DMS 273 treated with DMSO at 0.1 percent for 48 hours (cell line): ENCODE results near the gene PDP2.
A peak's percentile ranks its signal among the peaks of the same experiment; 100 is the strongest.

Experiments used
- DNase-seq: peaks from one replicate; lab custom pipeline; 2025; lab: John Stamatoyannopoulos, UW

PDP2 gene, protein sequence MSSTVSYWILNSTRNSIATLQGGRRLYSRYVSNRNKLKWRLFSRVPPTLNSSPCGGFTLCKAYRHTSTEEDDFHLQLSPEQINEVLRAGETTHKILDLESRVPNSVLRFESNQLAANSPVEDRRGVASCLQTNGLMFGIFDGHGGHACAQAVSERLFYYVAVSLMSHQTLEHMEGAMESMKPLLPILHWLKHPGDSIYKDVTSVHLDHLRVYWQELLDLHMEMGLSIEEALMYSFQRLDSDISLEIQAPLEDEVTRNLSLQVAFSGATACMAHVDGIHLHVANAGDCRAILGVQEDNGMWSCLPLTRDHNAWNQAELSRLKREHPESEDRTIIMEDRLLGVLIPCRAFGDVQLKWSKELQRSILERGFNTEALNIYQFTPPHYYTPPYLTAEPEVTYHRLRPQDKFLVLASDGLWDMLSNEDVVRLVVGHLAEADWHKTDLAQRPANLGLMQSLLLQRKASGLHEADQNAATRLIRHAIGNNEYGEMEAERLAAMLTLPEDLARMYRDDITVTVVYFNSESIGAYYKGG

DNA sequence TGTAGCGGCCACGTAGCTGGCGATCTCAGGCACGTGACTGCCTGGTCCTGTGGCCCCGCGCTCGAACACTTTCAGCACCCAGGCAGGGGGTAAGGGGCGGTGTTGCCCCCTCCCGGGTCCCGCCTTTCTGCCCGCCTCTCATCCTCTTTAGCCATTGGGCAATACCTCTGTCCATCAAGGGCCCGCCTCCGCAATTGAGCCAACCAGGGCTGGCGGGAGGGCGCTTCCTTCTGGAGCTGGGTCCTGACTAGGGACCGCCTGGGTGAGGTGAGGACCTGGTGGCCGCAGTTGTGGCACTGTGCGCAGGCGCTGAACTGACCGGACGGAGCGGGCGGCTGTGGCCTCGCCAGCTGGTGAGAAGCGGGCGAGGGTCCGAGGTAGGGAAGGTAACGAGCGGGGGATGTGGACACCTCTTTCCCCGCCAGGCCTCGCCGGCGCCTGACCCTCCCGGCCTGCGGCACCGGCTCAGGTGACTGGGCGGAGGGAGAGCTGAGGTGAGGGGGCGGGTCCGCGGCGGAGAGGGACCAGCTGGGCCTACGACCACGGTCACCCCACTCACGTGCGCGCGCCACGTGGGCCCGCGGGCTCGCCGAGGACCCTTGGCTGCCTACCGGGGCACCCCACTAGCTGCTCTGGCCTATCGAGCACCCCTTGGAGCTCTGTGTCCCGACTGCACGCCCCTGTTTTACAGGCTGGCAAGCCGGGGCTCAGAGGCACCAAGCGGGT is at the start of gene PDP2:
PDP2 (plus strand) TSS at position 228 of the 726 bp plus-strand sequence. CDS start 3,770 bp downstream, outside the sequence.
- DNase-seq: peak; percentile 87

DNA sequence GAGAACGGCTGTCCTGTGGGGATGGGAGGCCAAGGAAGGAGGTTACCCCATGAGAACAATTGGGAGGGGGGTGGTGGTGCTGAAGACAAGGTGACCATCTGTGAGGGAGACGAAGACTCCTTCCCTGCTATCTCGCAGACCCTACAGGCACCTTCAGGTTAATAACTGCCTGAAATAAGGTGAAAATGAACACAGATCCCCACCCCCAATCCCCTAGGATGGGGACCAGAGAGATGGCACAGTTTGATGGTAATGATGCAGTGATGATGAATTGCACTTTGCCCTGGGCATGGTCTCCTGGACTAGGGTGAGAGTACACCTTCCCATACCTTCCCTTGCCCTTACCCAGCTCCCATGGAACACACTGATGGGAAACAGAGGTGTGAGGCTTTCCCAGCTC is 48.1 kb upstream of the PDP2 start:
- DNase-seq: no peak

DNA sequence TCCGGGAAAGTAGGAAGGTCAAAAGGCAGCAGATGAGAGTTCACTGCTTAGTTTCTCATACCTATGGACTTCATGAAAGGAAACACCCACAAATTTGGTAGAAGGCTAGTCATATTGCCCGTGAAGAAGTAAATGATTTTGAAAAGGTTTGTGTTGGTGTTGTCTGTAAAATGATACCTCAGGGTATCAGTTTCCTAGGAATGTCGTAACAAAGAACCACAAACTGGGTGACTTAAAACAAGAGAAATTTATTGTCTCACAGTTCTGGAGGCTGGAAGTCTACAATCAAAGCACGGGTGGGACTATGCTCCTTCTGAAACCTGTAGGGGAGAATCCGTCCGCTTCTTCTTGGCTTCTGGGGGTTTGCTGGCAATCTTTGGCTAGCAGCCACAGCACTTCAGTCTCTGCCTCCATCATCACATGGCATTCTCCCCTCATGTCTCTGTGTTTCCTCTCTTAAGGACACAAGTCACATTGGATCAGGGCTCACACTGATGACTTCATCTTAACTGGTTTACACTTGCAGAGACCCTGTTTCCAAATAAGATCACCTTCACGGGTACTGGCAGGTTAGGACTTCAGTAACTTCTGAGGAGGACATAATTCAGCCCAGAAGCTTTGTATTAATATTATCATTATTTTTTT is 47.5 kb upstream of the PDP2 start:
- DNase-seq: no peak

DNA sequence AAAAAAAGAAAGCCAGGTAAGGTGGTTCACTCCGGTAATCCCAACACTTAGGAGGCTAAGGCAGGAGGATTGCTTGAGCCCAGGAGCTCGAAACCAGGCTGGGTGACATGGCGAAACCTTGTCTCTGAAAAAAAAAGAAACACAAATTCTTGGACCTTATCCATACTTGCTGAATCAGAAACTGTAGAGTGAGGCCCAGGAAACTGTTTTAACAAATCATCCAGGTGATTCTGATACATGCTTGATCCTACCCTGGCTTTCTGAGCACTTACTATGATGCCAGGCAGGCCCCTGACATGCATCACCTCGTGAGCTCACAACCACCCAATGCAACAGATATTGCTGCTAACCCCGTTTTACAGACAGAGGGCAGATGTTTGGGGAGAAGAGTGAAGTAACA is 45.6 kb upstream of the PDP2 start:
- DNase-seq: no peak

DNA sequence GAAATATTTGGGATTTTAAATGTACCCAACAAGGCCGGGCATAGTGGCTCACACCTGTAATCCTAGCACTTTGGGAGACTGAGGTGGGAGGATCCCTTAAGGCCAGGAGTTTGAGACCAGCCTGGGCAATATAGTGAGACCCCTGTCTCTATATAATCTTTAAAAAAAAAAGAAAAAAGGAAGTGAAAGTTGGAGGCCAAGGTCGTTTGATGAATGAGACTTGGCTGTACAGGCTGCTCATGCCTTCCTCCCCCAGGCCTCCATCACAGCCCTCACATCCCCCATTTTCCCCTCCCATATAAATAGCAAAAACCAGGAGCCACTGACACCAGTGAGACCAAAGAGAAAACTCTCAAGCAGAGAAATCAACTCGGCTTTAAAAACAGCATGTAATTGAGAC is 39.4 kb upstream of the PDP2 start:
- DNase-seq: no peak

DNA sequence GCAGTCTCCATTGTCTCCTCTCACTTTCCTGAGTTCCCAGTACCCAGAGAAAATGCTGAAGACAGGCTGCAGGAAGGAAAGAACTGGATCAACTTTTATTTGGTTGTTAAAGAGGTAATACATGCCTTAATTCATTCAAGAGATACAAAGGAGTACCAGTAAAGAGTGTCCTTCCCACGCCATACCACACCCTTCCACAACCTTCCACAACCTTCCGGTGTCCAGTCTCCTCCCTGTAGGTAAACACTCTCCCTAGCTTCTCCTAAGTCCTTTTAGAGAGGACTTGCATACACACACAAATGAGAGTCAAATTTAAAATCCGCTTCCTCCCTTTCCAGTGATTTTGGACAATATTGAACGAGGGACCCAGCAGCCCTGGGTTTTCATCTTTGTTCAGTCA is 38.9 kb upstream of the PDP2 start:
- no peak for DNase-seq

DNA sequence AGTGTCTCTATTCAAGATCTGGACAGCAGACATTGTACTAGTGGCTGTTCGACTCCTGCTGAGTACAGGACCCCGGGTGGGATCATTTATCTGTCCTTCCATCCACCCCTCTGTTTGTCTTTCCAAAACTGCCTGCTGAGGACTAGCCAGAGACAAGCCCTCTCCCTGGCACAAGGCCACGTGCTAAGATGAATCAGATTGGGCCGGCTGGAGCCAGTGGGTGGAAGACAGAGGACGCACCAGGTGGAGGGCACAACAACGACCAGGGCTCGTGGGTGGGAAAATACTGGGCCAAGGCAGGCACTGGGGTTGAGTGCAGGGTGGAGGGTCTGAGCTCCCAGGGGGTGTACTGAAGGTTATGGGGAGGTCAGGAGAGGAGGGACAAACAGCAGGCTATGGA is 37.5 kb upstream of the PDP2 start:
- no peak for DNase-seq

DNA sequence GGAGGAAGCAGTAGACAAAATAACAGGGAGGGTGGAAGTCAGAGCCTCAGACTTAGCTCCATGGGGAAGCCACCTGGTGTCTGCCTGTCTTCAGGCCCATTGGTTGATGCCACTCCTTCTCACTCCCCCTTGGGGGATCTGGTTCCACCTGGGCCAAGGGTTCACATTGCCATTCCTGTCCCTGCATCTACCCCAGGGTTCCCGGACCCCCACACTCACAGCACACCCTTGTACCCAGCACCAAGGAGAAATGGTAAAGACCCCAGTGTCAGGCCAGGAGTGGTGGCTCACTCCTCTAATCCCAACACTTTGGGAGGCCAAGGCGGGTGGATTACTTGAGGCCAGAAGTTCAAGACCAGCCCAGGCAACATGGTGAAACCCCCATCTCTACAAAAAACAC is 37.1 kb upstream of the PDP2 start:
- no peak for DNase-seq

DNA sequence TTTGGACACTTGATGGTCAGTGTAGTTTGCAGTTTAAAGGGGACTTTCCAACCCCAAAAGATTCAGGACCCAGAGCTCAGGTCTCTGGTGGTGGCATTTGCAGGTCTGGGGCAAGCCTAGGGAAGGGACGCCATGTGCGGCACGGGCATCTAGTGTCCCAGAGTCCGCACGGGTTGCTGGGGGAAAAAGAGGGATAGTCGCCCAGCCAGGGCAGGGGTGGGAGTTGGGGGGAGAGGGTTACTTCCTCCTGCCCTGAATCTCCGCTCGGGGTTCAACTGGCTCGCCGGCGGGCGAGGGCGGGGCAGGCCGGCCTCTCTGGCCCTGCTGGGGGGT is 36.3 kb upstream of the PDP2 start:
- no peak for DNase-seq

DNA sequence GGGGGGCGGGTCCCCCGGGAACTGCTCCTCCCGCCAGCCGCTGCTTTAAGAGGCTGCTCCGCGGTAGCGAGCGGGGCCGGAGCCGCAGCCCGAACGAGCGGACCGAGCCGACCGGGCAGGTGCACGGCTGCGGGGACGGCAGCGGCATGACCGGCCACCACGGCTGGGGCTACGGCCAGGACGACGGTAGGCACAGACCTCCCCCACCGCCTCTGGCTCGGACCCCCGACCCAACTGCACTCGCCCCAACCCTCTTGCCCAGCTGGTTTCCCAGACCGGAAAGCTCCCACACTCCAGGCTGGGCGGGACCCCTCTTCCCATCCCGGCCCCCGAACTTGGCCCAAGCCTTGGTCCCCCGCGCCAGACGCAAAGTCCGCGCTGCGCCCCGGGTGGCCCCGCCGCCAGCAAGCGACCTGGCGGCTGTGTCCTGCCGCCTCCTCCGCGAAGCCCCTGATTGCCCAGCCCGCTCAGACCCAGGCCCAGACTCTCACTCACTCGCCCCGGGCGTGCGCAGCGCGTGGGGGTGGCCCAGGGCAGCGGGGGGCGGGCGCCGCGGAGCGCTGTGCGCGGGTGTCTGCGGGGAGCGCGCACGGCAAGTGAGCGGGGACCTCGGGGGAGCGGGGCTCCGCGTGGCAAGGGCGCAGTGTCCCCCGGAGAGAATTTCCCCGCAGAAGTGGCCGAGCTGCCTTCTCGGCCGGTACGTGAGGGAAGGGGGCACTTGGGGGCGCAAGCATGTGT is 35.8 kb upstream of the PDP2 start, which contains the start of gene CA7:
CA7 (plus strand) TSS at position 73 of the 738 bp plus-strand sequence; CDS start at position 147, 74 bp downstream.
- no peak for DNase-seq

DNA sequence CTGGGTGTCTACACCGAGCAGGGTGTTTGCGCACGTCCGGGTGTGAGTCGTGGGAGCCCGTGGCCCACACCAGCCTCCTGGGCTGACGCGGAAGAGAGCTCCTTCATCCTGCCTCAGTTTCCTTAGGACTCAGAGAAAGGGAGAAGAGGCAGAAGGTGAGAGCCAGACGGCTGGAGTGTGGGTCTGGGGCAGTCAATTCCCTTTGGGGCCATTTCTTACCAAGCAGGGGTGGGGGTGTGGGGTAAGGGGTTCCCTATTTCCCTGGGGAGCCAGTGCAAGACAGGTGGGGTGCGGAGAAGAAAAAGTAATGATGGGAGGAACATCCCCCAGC is 35.3 kb upstream of the PDP2 start:
- DNase-seq: no peak

DNA sequence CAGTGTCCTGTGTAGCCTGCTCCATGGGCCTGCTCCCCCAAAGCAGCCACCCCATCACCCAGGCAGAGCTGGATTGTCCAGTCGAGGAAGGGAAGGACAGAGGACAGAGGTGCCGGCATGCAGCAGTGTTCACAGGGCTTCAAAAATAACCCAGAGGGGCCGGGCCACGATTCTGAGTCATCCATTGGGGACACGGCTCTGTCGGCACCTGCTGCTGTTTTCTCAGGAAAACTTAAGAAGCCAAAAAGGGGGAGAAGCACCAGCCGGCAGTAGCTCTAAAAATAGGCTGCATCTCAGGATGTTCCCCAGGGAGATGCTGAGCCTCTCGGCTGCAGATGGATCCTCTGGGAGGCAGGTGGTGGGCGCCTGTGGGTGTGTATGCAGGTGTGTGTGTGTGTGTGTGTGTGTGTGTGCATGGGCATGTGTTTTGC is 34.5 kb upstream of the PDP2 start:
- peak; percentile 40 for DNase-seq

DNA sequence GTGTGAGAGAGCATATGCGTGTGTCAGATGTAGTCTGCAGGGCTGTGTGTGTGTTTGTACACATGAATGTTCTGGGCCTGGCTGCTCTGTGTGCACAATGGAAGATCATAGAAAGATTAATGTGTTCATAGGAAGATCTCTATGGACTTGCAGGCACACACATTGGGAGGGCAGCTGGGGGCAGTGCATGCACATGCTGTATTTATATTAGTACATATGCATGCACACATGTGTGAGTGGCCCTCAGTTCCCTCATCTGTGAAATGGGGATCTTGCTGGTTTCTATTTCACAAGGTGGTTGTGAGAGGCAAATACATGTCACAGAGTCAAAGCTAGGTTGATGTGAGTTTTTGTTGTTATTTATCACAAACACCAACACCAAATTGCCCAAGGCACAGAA is 34.0 kb upstream of the PDP2 start:
- DNase-seq: no peak

DNA sequence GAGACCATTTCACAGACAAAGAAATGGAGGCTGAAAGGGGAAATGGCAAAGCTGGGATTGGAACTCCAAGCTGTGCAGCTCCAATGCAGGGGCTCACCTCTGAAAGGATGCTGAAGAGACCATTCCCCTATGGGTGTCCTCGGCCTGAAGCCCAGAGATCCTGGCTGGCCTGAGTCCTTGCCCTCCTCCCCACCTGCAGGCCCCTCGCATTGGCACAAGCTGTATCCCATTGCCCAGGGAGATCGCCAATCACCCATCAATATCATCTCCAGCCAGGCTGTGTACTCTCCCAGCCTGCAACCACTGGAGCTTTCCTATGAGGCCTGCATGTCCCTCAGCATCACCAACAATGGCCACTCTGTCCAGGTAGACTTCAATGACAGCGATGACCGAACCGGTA is 33.5 kb upstream of the PDP2 start:
- DNase-seq: no peak

DNA sequence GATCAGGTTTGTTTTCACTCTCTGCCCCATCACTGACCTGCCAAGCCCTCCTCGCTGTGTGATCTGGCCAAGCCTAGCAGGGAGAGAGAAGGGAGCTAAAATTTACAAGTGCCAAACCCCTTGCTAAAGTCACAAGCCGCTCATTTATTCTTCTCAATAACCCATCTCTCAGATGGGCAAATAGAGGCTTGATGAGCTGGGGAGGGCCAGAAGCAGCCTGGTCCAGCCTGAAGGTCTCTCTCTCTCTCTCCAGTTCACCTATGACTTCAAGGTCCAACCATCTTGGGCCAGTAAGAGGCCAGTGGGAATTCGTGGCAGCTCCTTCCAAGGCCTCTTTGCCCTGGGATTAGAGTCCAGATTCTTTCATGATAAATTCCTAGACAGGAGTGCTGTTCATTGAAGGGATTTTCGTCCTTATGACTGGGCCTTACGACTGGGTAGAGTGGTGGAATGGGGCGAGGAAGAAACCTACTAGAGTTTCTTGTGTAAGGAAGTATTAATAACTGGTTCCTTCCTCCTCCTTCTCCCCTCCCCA is 32.7 kb upstream of the PDP2 start:
- DNase-seq: no peak

DNA sequence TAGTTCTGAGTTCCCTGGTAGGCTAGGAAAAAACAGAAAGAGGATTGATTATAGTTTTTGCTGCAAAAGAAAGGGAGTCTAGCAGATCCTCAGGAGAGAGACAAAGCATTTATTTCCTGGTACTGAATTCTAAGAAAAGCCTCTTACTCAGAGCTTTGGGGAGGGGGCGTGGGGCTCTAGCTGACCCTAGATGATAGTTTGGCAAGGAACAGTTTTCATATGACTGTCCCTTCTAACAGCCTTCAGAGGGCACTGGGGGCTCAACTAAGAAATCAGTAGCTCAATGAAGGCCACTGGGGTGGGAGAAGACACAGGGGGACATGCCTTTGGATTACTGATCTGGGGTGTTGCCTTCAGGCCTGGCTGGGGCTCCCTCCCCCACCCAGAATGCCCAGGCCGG is 32.1 kb upstream of the PDP2 start:
- no peak for DNase-seq

DNA sequence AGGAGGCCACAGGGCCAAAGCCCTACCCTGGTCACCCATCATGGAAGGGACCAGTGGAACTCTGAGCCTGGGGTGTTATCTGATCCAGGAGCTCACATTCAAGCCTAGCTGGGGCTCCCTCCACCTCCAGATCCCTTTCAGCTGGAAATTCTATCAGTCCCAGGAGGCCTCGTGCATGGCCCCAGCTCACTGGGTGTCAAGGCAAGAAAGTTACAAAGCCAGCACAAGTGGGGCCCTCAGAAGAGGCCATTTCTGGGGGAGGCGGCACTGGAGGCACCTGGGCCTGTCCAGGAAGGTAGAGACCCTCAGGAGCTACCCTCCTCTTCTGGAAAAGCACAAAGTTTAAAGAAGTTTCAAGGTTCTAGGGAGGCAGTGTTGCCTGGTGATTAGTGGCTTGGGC is 31.3 kb upstream of the PDP2 start:
- DNase-seq: no peak

DNA sequence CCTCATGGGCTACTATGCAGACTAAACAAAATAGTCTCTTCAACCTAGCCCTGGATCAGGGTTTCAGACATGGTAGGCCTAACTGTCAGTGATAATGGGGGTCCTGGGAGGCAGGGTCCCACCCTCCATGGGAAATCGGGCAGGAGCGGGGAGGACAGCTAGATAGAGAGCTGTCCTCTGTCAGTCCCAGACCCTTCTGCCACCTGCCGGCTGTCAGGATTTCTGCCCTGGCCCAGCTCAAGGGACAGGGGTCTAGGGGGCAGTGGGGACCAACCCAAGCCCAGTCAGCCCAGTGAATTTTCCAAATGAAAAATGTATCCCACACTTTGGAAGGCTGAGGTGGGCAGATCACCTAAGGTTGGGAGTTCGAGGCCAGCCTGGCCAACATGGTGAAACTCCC is 30.8 kb upstream of the PDP2 start:
- DNase-seq: no peak

DNA sequence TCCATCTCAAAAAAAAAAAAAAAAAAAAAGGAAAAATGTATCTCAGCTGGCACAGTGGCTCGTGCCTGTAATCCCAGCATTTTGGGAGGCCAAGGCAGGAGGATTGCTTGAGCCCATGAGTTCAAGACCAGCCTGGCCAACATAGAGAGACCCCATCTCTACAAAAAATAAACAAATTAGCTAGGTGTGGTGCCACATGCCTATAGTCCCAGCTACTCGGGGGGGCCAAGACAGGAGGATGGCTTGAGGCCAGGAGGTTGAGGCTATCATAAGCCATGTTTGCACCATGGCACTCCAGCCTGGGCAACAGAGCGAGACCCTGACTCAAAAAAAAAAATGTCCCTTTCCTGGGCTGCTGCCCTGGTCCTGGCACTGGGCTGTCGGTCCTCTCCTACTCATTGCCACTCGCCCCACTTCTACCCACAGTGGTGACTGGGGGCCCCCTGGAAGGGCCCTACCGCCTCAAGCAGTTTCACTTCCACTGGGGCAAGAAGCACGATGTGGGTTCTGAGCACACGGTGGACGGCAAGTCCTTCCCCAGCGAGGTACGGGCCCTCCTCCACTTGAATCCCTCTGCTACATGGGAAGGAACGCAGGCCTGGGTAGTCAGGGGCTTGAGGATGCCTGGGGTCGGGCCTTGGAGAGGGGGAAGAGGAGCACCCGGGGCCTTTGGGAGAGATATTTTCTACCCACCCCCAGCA is 30.1 kb upstream of the PDP2 start:
- no peak for DNase-seq

DNA sequence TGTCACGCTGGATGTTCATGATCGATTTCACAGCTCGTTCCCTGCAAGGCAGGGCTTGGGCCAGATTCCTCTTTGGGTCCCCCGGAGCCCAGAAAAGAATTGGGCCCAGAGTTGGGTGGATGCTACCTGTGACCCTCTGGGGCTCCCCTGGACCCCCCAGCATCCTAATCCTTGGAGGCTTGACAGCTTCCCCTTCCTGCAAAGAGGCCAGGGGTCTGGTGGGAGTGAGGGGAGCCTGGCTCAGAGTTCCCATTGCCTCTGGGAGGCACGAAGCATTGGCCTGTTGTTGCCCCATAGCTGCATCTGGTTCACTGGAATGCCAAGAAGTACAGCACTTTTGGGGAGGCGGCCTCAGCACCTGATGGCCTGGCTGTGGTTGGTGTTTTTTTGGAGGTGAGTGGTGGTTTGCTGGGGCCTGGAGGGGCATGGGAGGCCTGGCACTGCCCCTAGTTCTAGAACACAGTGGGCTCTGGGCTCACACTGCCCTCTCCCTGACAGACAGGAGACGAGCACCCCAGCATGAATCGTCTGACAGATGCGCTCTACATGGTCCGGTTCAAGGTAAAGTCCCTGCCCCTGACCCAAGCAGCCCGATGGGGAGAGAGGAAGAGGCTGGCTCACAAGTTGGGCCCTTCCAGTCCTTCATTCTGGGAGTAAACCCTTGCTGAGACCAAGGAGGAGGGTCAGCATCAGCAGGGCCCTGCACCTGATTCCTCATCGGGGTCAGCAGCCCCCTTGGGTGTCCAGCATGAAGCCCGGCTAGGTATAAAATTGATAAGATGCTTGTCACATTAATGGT is 28.9 kb upstream of the PDP2 start:
- no peak for DNase-seq
